Progenitor cell of endocrine pancreas (in vitro differentiated cells): ENCODE results near the gene NT5C. TPM values are rescaled to one million over a fixed set of nuclear protein-coding genes. Genes with fewer than 3 reads are reported as not detected.

Experiments used
- total RNA-seq: library from RNA; stranded (reverse); gene quantifications from 2 replicates; pipeline ENCODE4 v1.2.1, GENCODE V29; 2021

Gene NT5C
- total RNA-seq, 1 donor from 2014 or later: 58.8 TPM

Other genes starting within 250 kb of the NT5C start
- 0.14 and 0.42 TPM in 2 replicates for gene FADS6, start 238.1 kb downstream of the NT5C start, total RNA-seq
- 0.18 and 0.19 TPM in 2 replicates for gene USH1G, start 208.5 kb downstream of the NT5C start, total RNA-seq
- not detected in 2 replicates for gene OTOP2, start 207.5 kb downstream of the NT5C start, total RNA-seq
- 0.57 and 0.67 TPM in 2 replicates for gene OTOP3, start 195.8 kb downstream of the NT5C start, total RNA-seq
- gene HID1, start 159.0 kb downstream of the NT5C start, total RNA-seq: 94.2 and 101 TPM in 2 replicates
- 17.2 and 17.8 TPM in 2 replicates for gene CDR2L, start 144.1 kb downstream of the NT5C start, total RNA-seq
- 26.5 and 26.8 TPM in 2 replicates for gene MRPL58, start 119.1 kb downstream of the NT5C start, total RNA-seq
- 160 and 163 TPM in 2 replicates for gene ATP5PD, start 84.8 kb downstream of the NT5C start, total RNA-seq
- gene KCTD2, start 84.5 kb downstream of the NT5C start, total RNA-seq: 24.9 and 27.1 TPM in 2 replicates
- 16.0 and 16.9 TPM in 2 replicates for gene SLC16A5, start 43.8 kb downstream of the NT5C start, total RNA-seq
- 16.7 and 16.9 TPM in 2 replicates for gene ARMC7, start 21.8 kb downstream of the NT5C start, total RNA-seq
- 202 TPM in 2 replicates for gene JPT1, start 22.8 kb upstream of the NT5C start, total RNA-seq
- gene SUMO2, start 51.2 kb upstream of the NT5C start, total RNA-seq: 616 and 633 TPM in 2 replicates
- 83.8 and 86.9 TPM in 2 replicates for gene NUP85, start 73.9 kb upstream of the NT5C start, total RNA-seq
- gene GGA3, start 129.9 kb upstream of the NT5C start, total RNA-seq: 66.8 and 68.1 TPM in 2 replicates
- 55.2 and 59.2 TPM in 2 replicates for gene MRPS7, start 130.1 kb upstream of the NT5C start, total RNA-seq
- gene MIF4GD, start 139.5 kb upstream of the NT5C start, total RNA-seq: 14.8 and 16.3 TPM in 2 replicates
- gene SLC25A19, start 157.7 kb upstream of the NT5C start, total RNA-seq: 14.1 and 18.4 TPM in 2 replicates